SK-N-SH (cell line): Measurements from ENCODE around the gene ARHGAP26.

ENCODE experiments used
- CHD2 ChIP-seq: fragments of 150-350 bp; IDR thresholded peaks from 2 replicates; pipeline ENCODE4 v1.6.1; 2018; ENCODE audit warnings: low read length; ENCODE audit not compliant: partially characterized antibody
- CTCF ChIP-seq: fragments of 200-600 bp; sonication (generic); IDR thresholded peaks from 2 replicates; pipeline ENCODE4 v1.6.1; 2017; ENCODE audit warnings: antibody characterized with exemption, mild to moderate bottlenecking, moderate library complexity
- EP300 ChIP-seq, 2 experiments: IDR thresholded peaks; 2 replicates each; pipeline versions ENCODE4 v1.4.0 to v1.6.1; 2012; ENCODE audit warnings: borderline replicate concordance in 1 of 2, low read depth in 1 of 2, low read length in 1 of 2
- JUND ChIP-seq: IDR thresholded peaks from 2 replicates; pipeline ENCODE4 v1.4.0; 2012
- MAX ChIP-seq: IDR thresholded peaks from 2 replicates; pipeline ENCODE4 v1.4.0; 2012; ENCODE audit warnings: low read depth
- POLR2AphosphoS5 ChIP-seq: IDR thresholded peaks from 2 replicates; pipeline ENCODE4 v1.6.1; 2012; ENCODE audit warnings: low read depth, low read length
- RAD21 ChIP-seq: IDR thresholded peaks from 2 replicates; pipeline ENCODE4 v1.6.1; 2012; ENCODE audit warnings: mild to moderate bottlenecking, low read length
- SMC3 ChIP-seq: IDR thresholded peaks from 2 replicates; pipeline ENCODE4 v1.6.1; 2012; ENCODE audit warnings: low read depth, low read length, improper control_type of control experiment
- TAF1 ChIP-seq: IDR thresholded peaks from 2 replicates; pipeline ENCODE4 v1.6.1; 2012; ENCODE audit warnings: low read depth, mild to moderate bottlenecking, low read length, moderate library complexity, borderline replicate concordance
- YY1 ChIP-seq: IDR thresholded peaks from 2 replicates; pipeline ENCODE4 v1.4.0; 2012; ENCODE audit warnings: low read depth, mild to moderate bottlenecking
- TF ChIP-seq, protein P1 (sequence below): IDR thresholded peaks from 2 replicates; pipeline ENCODE4 v1.4.0; 2012; ENCODE audit warnings: low read depth, borderline replicate concordance

DNA sequence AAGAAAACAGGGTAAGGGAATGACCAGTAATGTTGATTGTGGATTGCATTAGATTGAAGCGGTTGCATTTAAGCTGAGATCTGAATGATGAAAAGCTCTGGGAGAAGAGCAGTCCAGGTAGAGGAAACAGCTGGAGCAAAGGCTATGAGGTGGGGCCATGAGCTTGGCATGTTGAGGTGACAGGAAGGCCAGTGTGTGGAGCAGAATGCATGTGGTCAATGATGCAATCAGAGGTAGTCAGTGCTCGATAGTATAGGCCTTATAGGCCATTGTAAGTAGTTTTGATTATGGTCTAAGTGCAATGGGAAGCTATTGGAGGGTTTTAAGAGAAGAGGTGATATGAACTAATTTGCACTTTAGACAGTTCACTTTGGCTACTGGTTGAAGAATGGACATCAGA lies 270.4 kb downstream of the ARHGAP26 start:
- no peak for TF ChIP-seq POLR2AphosphoS5
- TF ChIP-seq MAX, result no peak
- no peak for TF ChIP-seq CTCF
- no peak for TF ChIP-seq JUND
- TF ChIP-seq CHD2, result no peak
- TF ChIP-seq YY1, result no peak
- TF ChIP-seq, protein P1, sequence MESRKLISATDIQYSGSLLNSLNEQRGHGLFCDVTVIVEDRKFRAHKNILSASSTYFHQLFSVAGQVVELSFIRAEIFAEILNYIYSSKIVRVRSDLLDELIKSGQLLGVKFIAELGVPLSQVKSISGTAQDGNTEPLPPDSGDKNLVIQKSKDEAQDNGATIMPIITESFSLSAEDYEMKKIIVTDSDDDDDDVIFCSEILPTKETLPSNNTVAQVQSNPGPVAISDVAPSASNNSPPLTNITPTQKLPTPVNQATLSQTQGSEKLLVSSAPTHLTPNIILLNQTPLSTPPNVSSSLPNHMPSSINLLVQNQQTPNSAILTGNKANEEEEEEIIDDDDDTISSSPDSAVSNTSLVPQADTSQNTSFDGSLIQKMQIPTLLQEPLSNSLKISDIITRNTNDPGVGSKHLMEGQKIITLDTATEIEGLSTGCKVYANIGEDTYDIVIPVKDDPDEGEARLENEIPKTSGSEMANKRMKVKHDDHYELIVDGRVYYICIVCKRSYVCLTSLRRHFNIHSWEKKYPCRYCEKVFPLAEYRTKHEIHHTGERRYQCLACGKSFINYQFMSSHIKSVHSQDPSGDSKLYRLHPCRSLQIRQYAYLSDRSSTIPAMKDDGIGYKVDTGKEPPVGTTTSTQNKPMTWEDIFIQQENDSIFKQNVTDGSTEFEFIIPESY, result no peak
- TF ChIP-seq EP300 (IDR thresholded peaks at IDR 0.05; ENCODE audit: borderline replicate concordance in 1 of 2, low read depth in 1 of 2, low read length in 1 of 2), result no peak
- TF ChIP-seq TAF1, result no peak
- TF ChIP-seq RAD21, result no peak
- no peak for TF ChIP-seq SMC3
